ELF-1 (cell line): ENCODE measurements around the gene ZNF546.
"Not testable (repeated sequence)": the region's sequence is repeated elsewhere in the genome, so short reads cannot be mapped to it uniquely, and the experiment has no call there.

Source experiments
- DNase-seq: peaks from one replicate; pipeline ENCODE4 v3.0.0-alpha.2; 2016; ENCODE audit warnings: low read depth, low spot score

ZNF546 gene

DNA sequence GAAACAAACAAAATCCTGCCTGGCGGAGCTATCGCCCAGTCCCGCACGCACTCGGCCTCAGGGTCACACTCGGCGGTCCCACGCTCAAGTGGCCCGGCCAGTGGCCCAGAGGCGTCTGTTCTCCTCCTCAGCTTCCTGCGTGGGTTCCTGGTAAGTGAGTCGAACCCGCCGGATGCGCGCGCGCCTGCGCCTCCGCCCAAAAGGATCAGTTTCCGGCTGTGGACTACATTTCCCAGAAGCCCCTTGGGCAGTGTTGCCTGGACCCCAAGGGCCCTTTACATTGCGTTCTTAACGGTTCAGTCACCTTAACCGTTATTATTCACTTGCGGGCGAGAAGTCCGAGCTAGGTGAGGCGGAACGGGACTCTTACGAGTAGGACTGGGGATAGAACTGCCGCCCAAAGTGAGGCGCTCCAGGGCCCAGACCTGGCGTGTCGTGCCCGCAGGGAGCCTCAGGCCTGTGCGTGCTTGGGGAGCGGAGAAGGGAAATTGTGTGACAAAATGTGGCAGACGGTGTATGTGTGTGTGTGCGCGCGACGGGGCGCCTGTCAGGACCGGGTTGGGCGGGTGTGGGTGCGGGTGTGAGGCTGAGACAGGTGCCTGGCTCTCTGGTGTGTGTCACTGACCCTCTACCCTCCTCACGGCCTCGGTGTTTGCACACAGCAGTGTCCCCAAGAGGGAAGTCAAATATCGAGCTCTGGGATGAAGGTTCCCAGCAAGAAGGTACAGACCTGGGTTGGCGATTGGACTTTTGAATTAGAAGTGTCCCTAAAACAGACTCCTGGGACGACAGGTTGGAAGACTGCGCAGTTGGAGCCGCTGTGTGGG is at the start of gene ZNF546:
Gene ZNF546, plus strand, starts transcription at position 250 of the 827 bp plus-strand sequence. CDS start 1,267 bp downstream, outside the sequence.
- DNase-seq, result peak; percentile 92

GRCh38 chr19:39949026-39949747 is 47.7 kb upstream of the ZNF546 start:
- no peak for DNase-seq

DNA sequence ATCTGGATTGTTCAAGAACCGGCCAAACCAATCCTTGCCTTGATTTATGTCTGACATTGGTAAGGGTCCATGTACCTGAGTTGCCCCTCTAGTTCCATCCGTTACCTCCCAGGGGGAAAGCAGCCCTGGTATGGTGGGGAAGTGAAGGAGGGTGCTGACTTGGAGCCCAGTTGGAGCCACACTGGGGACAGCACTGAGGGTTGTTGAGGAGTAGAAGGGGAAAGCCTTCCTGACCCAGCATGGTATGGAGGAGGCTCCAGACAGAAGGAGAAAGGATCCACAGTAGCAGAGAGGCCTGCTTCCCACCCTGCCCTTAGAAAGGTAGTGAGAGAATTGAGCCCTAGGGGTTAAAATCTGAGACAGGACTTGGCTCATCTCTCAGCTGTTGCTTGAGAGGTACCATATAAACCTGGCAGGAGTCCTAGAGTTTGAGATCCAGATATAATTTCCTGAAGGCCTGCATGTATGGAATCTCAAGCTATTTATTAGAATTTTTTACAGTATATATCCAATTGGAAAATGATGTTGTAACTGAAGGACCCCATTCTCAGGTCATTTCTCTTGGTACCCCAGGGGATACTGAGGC is 45.7 kb upstream of the ZNF546 start:
- no peak for DNase-seq

- DNase-seq, result no peak
These were observed 45.2 kb upstream of the ZNF546 start for GRCh38 chr19:39951686-39952085.

DNA sequence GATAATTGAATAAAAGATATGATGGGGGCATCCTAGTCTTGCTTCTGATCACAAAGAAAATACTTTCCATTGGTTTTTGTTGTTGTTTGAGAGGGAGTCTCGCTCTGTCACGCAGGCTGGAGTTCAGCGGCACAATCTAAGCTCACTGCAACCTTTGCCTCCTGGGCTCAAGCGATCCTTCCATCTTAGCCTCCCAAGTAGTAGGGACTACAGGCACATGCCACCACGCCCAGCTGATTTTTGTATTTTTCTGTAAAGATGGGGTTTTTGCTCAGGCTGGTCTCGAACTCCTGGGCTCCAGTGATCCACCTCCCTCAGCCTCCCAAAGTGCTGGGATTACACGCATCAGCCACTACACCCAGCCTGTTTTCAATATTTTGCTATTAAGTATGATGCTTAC is 42.9 kb upstream of the ZNF546 start:
- DNase-seq, result no peak

DNA sequence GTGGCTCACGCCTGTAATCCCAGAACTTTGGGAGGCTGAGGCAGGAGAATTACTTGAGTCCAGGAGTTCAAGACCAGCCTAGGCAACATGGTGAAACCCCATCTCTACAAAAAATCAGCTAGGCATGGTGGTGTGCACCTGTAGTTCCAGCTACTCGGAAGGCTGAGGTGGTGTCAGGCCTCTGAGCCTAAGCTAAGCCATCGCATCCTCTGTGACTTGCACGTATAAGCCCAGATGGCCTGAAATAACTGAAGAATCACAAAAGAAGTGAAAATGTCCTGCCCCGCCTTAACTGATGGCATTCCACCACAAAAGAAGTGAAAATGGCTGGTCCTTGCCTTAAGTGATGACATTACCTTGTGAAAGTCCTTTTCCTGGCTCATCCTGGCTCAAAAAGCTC is 39.0 kb upstream of the ZNF546 start:
- DNase-seq, result not testable (repeated sequence)

- not testable (repeated sequence) for DNase-seq
These were observed 37.9 kb upstream of the ZNF546 start for GRCh38 chr19:39958942-39959341.

DNA sequence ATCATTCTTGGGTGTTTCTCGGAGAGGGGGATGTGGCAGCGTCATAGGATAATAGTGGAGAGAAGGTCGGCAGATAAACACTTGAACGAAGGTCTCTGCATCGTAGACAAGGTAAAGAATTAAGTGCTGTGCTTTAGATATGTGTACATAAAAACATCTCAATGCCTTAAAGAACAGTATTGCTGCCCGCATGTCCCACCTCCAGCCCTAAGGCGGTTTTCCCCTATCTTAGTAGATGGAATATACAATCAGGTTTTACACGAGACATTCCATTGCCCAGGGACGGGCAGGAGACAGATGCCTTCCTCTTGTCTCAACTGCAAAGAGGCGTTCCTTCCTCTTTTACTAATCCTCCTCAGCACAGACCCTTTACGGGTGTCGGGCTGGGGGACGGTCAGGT is 37.5 kb upstream of the ZNF546 start:
- DNase-seq, result not testable (repeated sequence)

GRCh38 chr19:39963898-39964297 is 33.0 kb upstream of the ZNF546 start:
- DNase-seq, result no peak

DNA sequence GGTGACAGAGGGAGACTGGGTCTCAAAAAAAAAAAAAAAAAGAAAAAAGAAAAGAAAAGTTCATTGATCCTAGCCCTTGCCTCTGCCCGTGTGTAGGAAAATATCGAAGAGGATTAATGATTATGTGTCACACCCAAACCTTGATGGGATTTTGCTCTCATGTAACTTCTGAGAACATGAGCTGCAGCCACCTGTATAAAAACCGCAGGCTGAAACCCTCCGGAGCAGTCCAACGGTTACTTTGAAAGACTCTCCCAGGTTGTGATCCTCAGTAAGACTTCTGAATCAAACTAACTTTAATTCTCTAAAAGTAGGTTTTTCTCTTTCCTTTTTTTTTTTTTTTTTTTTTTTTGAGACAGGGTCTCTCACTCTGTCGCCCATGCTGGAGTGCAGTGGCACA is 30.2 kb upstream of the ZNF546 start:
- DNase-seq, result no peak

- no peak for DNase-seq
These were observed 29.3 kb upstream of the ZNF546 start for GRCh38 chr19:39967561-39967960.

GRCh38 chr19:39968789-39969188 is 28.1 kb upstream of the ZNF546 start:
- DNase-seq, result no peak

DNA sequence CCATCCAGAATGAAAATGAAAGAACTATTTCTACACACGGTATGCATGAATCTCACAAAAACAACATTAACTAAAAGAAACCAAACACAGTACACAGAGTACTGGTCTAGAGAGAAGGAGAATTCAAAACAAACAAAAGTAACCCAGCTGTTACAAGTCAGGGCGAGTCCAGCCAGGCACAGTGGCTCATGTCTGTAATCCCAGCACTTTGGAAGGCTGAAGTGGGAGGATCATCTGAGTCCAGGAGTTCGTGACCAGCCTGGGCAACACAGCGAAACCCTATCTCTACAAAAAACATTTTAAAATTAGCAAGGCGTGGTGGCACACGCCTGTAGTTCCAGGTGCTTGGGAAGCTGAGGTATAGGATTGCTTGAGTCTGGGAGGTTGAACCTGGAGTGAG is 27.6 kb upstream of the ZNF546 start:
- no peak for DNase-seq

DNA sequence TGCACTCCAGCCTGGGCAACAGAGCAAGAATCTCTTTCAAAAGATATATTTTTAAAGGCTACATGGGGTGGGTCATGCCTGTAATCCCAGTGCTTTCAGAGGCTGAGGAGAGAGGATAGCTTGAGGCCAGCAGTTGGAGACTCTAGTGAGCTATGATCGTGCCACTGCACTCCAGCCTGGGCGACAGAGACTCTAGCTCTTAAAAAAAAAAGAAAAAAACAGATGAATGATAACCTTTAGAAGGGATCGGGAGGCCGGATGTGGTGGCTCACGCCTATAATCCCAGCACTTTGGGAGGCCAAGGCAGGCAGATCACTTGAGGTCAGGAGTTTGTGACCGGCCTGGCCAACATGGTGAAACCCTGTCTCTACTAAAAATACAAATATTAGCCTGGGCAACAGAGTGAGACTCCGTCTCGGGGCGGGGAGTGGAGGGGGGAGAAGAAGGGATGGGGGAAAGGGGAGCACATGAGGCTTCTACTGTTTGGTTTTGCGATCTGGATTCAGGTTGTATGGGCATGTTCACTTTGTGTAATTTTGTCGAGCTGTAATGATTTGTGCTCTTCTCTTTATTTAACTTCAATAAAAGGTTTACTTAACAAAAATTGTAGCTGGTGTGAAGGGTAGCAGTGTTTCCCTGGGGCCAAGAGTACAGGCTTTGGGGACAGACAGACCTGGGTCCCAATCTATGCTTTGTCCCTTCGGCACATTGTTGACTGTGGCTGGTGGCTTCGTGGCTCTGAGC is 27.0 kb upstream of the ZNF546 start:
- DNase-seq, result no peak

DNA sequence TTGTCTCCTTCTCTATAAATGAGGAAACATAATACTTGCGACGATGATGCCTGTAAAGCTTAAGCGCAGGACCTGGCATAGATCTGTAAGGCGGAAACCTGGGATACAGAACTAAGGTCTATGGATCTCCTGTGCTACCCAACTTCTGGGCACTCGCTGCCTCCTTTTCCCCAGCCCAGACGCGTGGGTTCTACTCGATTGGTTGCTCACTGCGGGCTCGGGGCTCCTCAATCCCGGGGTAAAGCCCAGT is 26.5 kb upstream of the ZNF546 start:
- no peak for DNase-seq

GRCh38 chr19:39970675-39971379 is 26.0 kb upstream of the ZNF546 start, which contains the start of gene PSMC4:
Gene PSMC4 (plus strand): TSS chr19:39971165. CDS start chr19:39971203, 38 bp downstream.
- peak; percentile 100 for DNase-seq

GRCh38 chr19:39971380-39972035 is 25.4 kb upstream of the ZNF546 start:
- no peak for DNase-seq

GRCh38 chr19:39974377-39975155 is 22.3 kb upstream of the ZNF546 start:
- no peak for DNase-seq

- DNase-seq, result no peak
These were observed 14.0 kb upstream of the ZNF546 start for GRCh38 chr19:39982883-39983282.

- no peak for DNase-seq
These were observed 13.1 kb upstream of the ZNF546 start for GRCh38 chr19:39983695-39984300.
